HL-60 (cell line): ENCODE measurements around the gene PER1.

Experiments
- CTCF ChIP-seq: IDR thresholded peaks from one replicate; pipeline ENCODE4 v1.5.1; 2011; ENCODE audit warnings: low read length, control low read depth, inconsistent platforms; ENCODE audit not compliant: insufficient read depth
- POLR2AphosphoS5 ChIP-seq: IDR thresholded peaks from 2 replicates; pipeline ENCODE4 v1.6.1; 2012; ENCODE audit warnings: low read depth
- REST ChIP-seq: IDR thresholded peaks from 2 replicates; pipeline ENCODE4 v1.6.1; 2012; ENCODE audit warnings: low read depth; ENCODE audit not compliant: insufficient replicate concordance

GRCh38 chr17:8117367-8117979, 34.7 kb downstream of the PER1 start:
- TF ChIP-seq CTCF (no peak), REST (no peak), POLR2AphosphoS5 (no peak)
